ENCODE data around the gene CRAMP1. TPM values are rescaled to one million over a fixed set of nuclear protein-coding genes. Genes with fewer than 3 reads are reported as not detected.

Gene CRAMP1
- total RNA-seq, 1 donor from 2014 or later: 11.3 TPM

DNA sequence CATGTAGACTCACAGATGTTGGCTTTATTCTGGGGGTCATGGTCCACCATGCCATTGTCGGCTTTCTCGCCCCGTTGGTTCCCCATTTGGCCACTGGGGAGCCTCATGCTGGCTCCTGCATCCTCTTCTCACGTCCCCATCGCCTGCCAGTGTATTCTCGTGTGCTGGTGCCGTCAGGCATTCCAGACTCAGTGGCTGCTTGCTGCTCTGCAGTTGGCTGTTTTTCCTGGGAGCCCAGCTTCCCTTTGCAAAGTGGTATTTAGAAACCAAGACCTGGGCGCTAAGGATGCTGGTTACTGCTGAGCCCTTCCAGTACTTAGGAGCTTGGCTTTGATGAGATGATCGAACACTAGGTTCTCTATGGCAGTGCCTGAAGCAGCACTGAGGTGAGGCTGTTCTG, 19.1 kb downstream of the CRAMP1 start:
- no peak for ATAC-seq
- intact Hi-C loops (cut with micrococcal nuclease): no loop called here
- no peak for DNase-seq

- intact Hi-C loops (cut with micrococcal nuclease): no loop called here
- no peak for ATAC-seq
Measured at GRCh38 chr16:1631931-1632637, 19.9 kb downstream of the CRAMP1 start.

GRCh38 chr16:1632638-1632970, 20.4 kb downstream of the CRAMP1 start:
- ATAC-seq (no peak), DNase-seq (no peak)
- intact Hi-C loops (cut with micrococcal nuclease): no loop called here

More at GRCh38 chr16:1631931-1632637, 19.9 kb downstream of the CRAMP1 start:
- no peak for DNase-seq

DNA sequence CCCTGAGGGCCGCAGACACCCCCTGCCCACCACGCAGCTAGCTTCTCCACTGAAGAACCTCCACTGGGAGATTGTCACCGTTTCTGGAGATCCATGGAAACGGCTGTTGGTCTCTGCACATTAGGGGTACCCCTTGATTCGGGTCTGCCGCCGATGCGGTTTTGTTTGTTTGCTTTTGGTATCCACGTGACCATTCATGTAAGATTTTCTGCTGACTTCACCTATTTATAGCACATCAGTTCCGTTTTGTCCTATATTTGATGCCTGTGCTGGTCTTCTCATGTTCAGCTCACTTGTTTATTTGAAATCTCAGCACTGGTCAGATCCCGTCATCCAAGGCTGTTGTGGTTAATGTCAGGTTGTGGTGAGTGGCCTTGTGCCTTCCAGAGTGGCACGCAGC, 21.1 kb downstream of the CRAMP1 start:
- intact Hi-C loops (cut with micrococcal nuclease): no loop called here
- DNase-seq: no peak
- ATAC-seq: no peak

DNA sequence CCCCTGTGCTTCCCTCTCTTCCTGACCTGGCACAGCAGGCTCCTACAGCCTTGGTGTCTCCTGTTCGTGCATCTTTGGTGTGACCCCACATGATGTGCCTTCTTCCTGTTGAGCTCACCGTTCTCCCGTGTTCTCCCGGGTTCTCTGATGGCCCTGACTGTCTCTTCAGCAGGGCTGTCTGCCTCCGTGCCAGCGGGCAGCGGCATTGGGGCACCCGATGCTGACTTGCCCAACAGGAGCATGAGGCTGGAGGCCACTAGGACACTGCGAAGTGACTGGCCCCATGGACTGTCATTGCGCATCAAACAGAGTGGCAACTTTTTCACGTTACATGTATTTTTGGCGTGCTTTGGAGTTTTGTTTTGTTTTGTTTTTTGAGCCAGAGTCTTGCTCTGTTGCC, 22.4 kb downstream of the CRAMP1 start:
- ATAC-seq: no peak
- intact Hi-C loops (cut with micrococcal nuclease): no loop called here
- no peak for DNase-seq

GRCh38 chr16:1635070-1635469, 22.9 kb downstream of the CRAMP1 start:
- intact Hi-C loops (cut with micrococcal nuclease): no loop called here
- DNase-seq: no peak
- no peak for ATAC-seq

- ATAC-seq (peak; percentile 41), DNase-seq (no peak)
- intact Hi-C loops (cut with micrococcal nuclease): no loop called here
Measured at GRCh38 chr16:1637526-1637925, 25.4 kb downstream of the CRAMP1 start.

DNA sequence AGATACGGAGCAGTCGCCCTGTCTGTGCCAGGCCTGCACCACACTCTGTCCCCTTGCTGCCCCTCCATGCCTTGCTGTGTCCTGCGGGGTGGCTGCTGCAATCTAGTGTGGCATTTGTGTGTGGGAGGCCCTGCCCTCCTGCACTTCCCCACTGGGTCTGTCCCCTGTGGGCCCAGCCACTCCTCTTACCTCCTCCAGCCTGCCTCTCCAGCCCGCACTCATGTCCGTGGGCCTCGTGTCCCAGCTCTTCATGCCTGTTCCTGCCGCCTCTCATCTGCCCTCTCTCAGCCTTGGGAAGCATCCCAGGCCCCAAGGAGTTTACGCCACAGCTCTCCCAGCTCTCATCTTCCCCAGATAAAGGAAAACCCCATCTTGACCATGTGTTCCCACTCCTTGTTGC, 26.6 kb downstream of the CRAMP1 start:
- ATAC-seq: no peak
- DNase-seq: no peak
- intact Hi-C loops (cut with micrococcal nuclease): no loop called here

DNA sequence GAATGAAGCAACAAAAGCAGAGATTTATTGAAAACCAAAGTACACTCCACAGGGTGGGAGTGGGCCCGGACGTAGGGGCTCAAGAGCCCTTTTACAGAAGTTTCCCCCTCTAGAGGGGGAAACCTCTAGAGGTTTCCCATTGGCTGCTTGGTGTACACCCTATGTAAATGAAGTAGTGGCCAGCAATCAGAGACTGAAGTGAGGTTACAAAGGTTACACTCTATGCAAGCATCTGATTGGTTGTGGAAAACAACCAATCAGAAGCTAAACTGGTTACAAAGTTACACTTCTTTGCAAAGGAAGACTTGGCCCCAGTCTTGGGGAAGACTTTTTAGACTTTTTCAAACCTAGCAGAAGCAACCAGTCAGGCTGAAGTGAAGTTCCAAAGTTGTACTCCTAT, 27.1 kb downstream of the CRAMP1 start:
- ATAC-seq (no peak), DNase-seq (no peak)
- intact Hi-C loops (cut with micrococcal nuclease): no loop called here

- ATAC-seq (no peak), DNase-seq (no peak)
- intact Hi-C loops (cut with micrococcal nuclease): no loop called here
Measured at GRCh38 chr16:1639860-1640259, 27.7 kb downstream of the CRAMP1 start.

DNA sequence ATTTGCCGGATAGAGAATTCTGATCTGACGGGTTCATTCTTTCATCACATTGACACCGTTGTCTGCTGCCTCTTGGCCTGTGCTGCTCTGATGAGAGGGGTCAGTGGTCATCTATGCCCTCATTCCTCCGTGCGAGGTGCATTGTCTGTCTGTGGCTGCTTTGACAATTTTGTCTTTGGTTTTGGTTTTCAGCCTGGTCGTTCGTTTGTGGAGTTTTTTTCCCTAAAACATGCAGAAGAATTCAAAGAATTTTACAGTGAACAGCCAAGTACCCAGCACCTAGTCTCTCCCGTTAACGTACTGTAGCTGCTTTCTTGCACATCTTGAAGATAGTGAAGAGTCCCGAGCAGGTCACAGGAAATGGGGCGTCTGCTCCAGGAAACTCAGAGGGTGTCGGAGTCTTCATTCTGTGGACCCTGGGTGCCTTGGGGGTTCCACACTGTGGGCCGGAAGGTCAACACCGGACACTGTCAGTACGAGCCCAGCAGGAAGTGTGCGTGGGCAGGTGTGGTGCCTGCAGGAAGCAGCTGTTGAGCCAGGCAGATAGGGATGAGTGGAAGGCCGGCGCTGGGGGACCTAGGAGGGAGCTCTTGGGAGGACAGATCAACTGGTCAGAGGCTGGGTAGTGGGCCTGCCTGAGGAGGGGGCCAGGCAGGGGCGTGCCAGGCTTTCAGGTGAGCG, 28.2 kb downstream of the CRAMP1 start:
- intact Hi-C loops (cut with micrococcal nuclease): no loop called here
- ATAC-seq (peak; percentile 10), DNase-seq (no peak)

- intact Hi-C loops (cut with micrococcal nuclease): no loop called here
- DNase-seq (no peak), ATAC-seq (no peak)
Measured at GRCh38 chr16:1641261-1641660, 29.1 kb downstream of the CRAMP1 start.

DNA sequence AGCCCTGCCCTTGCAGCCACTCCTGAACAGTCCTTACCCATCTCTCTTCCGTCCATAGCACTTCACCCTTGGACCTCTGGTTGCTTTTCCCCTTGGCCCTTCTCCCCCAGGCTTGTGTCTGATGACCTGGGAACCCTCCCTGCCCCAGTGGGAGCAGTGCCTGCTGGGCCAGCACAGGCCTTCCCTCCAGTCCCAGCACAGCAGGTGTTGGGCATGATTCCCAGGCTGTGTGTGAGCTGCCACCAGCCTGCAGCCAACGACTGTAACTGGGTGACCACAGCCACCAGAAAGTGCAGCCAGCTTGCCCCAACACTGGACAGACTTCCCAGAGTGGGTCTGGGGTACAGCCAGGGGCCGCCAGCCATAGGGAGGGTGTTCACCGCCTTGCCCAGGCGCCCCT, 30.0 kb downstream of the CRAMP1 start:
- intact Hi-C loops (cut with micrococcal nuclease): no loop called here
- peak; percentile 90 for ATAC-seq
- DNase-seq: peak; percentile 74

DNA sequence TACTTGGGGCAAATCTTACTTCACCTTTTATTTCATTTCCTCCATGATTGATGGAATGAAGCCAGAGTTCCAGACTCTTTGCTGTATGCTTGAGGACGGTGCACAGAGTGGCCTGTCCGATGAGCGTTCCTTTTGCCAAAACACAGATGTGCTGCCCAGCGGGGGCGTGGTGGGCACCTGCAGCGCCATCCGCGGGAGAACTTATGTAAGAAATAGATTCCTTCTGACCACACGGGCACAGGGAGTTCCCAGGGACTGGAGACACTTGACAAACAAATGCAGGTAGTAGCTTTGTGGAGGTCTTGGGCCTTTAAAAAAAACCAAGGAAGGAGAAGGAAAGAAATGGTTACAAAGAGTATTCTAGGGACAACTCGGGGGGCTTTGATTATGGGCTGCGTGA, 30.6 kb downstream of the CRAMP1 start:
- no peak for ATAC-seq
- no peak for DNase-seq
- intact Hi-C loops (cut with micrococcal nuclease): no loop called here

GRCh38 chr16:1643521-1643920, 31.4 kb downstream of the CRAMP1 start:
- DNase-seq: no peak
- ATAC-seq: no peak
- intact Hi-C loops (cut with micrococcal nuclease): no loop called here

- ATAC-seq (no peak), DNase-seq (no peak)
- intact Hi-C loops (cut with micrococcal nuclease): no loop called here
Measured at GRCh38 chr16:1645914-1646525, 33.9 kb downstream of the CRAMP1 start.

GRCh38 chr16:1647856-1648255, 35.7 kb downstream of the CRAMP1 start:
- DNase-seq (no peak), ATAC-seq (no peak)
- intact Hi-C loops (cut with micrococcal nuclease): no loop called here

GRCh38 chr16:1650131-1650530, 38.0 kb downstream of the CRAMP1 start:
- DNase-seq (no peak), ATAC-seq (no peak)
- intact Hi-C loops (cut with micrococcal nuclease): no loop called here

DNA sequence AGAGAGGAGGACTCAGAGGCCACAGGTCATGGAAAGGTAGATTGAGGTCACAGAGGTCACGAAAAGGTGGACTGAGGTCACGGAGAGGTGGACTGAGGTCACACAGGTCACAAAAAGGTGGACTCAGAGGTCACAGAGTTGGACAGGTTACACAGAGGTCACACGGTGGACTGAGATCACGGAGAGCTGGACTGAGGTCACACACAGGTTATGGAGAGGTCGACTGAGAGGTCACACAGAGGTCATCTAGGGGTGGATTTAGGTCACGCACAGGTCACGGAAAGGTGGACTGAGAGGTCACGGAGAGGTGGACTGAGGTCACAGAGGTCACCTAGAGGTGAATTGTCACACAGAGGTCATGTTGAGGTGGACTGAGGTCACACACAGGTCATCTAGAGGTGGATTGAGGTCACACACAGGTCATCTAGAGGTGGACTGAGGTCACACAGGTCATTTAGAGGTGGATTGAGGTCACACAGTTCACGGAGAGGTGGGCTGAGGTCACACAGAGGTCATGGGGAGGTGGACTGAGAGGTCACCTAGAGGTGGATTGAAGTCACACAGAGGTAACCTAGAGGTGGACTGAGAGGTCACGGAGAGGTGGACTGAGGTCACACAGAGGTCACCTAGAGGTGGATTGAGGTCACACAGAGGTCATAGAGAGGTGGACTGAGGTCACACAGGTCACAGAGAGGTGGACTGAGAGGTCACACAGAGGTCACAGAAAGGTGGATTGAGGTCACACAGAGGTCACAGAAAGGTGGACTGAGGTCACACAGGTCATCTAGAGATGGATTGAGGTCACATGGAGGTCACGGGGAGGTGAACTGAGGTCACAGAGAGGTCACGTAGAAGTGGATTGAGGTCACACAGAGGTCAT, 39.2 kb downstream of the CRAMP1 start:
- intact Hi-C loops (cut with micrococcal nuclease): no loop called here
- no peak for DNase-seq
- ATAC-seq: no peak

GRCh38 chr16:1651974-1652312, 39.8 kb downstream of the CRAMP1 start:
- intact Hi-C loops (cut with micrococcal nuclease): no loop called here
- ATAC-seq: no peak
- no peak for DNase-seq

All from left ventricle myocardium superior (tissue), 1 donor.